ENCODE measurements around the gene SMG7. TPM values are rescaled to one million over a fixed set of nuclear protein-coding genes. Genes with fewer than 3 reads are reported as not detected.

Gene SMG7
- total and polyA plus RNA-seq, 2 donors (not counting 3 experiments of a cell fraction or from before 2014, with no cell fraction given) = 25.4 to 47.1 TPM

DNA sequence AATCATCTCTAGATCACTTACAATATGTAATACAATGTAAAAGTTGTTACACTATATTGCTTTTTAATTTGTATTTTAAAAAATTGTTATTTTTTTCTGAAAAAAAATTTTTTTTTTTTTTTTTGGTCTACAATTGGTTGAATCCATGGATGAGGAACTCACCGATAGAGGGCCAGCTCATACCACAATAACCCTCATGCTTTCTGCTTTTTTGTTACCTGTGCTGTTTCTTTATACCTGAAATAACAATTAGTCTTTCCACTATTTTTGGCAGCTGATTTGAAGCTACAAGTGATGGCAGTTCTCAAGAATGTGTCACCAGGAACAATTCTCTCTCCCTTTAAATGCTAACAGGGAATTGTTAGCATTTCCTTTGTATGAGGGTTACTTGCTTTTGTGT lies 12.0 kb downstream of the SMG7 start:
- Histone ChIP-seq H3K27me3 (ENCODE audit: control insufficient read depth in 2 of 2, insufficient read depth in 2 of 2, low read length in 2 of 2) (no peaks in the 10 kb centered on the region), H3K79me2 (ENCODE audit: control insufficient read depth, insufficient read depth, low read length) (peaks cover 94% of the 10 kb centered on the region), H4K20me1 (replicated peaks; ENCODE audit: control insufficient read depth, extremely low read depth, insufficient read depth, low read length) (peaks cover 12% of the 10 kb centered on the region), H3K9ac (replicated peaks; ENCODE audit: extremely low read depth, insufficient read depth, low read length) (no peak overlapping the region), H3K9me3 (replicated peaks; ENCODE audit: control insufficient read depth, insufficient read depth, low read length) (no peaks in the 10 kb centered on the region), H2AFZ (ENCODE audit: low read depth, low read length) (no peak overlapping the region), H3K36me3 (ENCODE audit: control insufficient read depth in 2 of 2, extremely low read depth in 1 of 2, insufficient read depth in 2 of 2, low read length in 2 of 2) (no peaks in the 10 kb centered on the region), H3K4me2 (ENCODE audit: insufficient read depth, low read length) (no peak overlapping the region), H3K4me1 (ENCODE audit: control insufficient read depth, extremely low read depth, insufficient read depth, low read length) (peaks cover 19% of the 10 kb centered on the region), H3K27ac (ENCODE audit: insufficient read depth, low read depth, low read length) (no peak overlapping the region), H3K4me3 (replicated peaks in 1 of 3; ENCODE audit: insufficient read depth in 1 of 3, low read depth in 1 of 3, low read length in 3 of 3) (no peak overlapping the region), H3K9me1 (replicated peaks; ENCODE audit: control insufficient read depth, extremely low read depth, insufficient read depth, low read length) (no peaks in the 10 kb centered on the region)
- dilution Hi-C loops (cut with MboI; ENCODE audit: extremely low pct_ligation_motif_present, low sequenced_read_pairs) = no loop called here
- POLR2A ChIA-PET = no interaction called here
- TF ChIP-seq MYC (IDR thresholded peaks at IDR 0.05; ENCODE audit: low read depth, low read length) (no peak), JUN (IDR thresholded peaks at IDR 0.05; ENCODE audit: borderline replicate concordance, insufficient read depth, insufficient read length, low read depth) (no peak), POLR2A (IDR thresholded peaks at IDR 0.05; ENCODE audit: low read depth, low read length) (no peak), EZH2 (IDR thresholded peaks at IDR 0.05; ENCODE audit: borderline replicate concordance, low read depth, low read length, severe bottlenecking) (no peak), FOS (IDR thresholded peaks at IDR 0.05; ENCODE audit: borderline replicate concordance, insufficient read depth, low read length) (no peak), POLR2AphosphoS5 (IDR thresholded peaks at IDR 0.05; ENCODE audit: insufficient read depth, low read depth, low read length) (no peak), GATA2 (IDR thresholded peaks at IDR 0.05; ENCODE audit: insufficient read depth, insufficient read length, low read depth, low read length) (no peak)
- TF ChIP-seq, protein P1, sequence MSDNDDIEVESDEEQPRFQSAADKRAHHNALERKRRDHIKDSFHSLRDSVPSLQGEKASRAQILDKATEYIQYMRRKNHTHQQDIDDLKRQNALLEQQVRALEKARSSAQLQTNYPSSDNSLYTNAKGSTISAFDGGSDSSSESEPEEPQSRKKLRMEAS (IDR thresholded peaks at IDR 0.05; ENCODE audit: insufficient read depth, insufficient read length) = no peak
- TF ChIP-seq, protein P2, sequence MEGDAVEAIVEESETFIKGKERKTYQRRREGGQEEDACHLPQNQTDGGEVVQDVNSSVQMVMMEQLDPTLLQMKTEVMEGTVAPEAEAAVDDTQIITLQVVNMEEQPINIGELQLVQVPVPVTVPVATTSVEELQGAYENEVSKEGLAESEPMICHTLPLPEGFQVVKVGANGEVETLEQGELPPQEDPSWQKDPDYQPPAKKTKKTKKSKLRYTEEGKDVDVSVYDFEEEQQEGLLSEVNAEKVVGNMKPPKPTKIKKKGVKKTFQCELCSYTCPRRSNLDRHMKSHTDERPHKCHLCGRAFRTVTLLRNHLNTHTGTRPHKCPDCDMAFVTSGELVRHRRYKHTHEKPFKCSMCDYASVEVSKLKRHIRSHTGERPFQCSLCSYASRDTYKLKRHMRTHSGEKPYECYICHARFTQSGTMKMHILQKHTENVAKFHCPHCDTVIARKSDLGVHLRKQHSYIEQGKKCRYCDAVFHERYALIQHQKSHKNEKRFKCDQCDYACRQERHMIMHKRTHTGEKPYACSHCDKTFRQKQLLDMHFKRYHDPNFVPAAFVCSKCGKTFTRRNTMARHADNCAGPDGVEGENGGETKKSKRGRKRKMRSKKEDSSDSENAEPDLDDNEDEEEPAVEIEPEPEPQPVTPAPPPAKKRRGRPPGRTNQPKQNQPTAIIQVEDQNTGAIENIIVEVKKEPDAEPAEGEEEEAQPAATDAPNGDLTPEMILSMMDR (IDR thresholded peaks at IDR 0.05; ENCODE audit: extremely low read depth in 1 of 2, insufficient read depth in 1 of 2, low read depth in 1 of 2, low read length in 2 of 2) = no peak
- no peak for DNase-seq (ENCODE audit: low read depth, low spot score)
- intact Hi-C loops (cut with micrococcal nuclease) = no loop called here
- CTCF ChIA-PET = no interaction called here
- FAIRE-seq = no peak
- no TSS peak for BruUV-seq (replicated peaks)
